Measurements from ENCODE around the gene BICDL1.

- TF ChIP-seq CTCF (IDR thresholded peaks at IDR 0.05; ENCODE audit: insufficient read depth, low read length, poor library complexity, severe bottlenecking) (no peak), EZH2phosphoT487 (conservative IDR thresholded peaks at IDR 0.05; ENCODE audit: low read length) (no peak)
Measured at GRCh38 chr12:120095331-120095730, 106.3 kb downstream of the BICDL1 start.
